GM12872 (cell line): Measurements from ENCODE around the gene R3HCC1L.

Source experiments
- TF ChIP-seq, protein P1 (sequence below): IDR thresholded peaks from 3 replicates; pipeline ENCODE4 v1.5.1; 2011; ENCODE audit warnings: low read depth, mild to moderate bottlenecking, low read length, moderate library complexity; ENCODE audit not compliant: insufficient read depth

Gene R3HCC1L

DNA sequence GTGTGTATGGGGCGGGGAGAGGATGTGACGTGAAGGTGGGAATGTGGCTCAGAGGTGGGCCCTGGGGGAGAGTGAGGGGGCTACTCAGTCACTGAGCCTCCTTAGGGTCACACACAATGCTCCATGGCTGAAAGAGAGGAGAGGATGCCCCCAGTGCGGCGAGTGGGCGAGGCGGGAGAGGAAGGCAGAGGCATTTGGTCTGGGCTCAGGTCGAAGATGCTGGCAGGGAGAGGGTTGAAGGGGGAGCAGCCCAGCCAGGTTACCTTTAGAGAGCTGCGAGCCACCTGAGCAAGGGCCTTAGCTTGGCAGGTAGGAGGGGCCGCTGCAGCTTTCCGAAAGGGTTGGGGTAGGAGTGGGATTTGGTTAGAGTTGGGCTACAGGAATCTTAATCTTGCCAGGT is 138.2 kb downstream of the R3HCC1L start:
- TF ChIP-seq, protein P1, sequence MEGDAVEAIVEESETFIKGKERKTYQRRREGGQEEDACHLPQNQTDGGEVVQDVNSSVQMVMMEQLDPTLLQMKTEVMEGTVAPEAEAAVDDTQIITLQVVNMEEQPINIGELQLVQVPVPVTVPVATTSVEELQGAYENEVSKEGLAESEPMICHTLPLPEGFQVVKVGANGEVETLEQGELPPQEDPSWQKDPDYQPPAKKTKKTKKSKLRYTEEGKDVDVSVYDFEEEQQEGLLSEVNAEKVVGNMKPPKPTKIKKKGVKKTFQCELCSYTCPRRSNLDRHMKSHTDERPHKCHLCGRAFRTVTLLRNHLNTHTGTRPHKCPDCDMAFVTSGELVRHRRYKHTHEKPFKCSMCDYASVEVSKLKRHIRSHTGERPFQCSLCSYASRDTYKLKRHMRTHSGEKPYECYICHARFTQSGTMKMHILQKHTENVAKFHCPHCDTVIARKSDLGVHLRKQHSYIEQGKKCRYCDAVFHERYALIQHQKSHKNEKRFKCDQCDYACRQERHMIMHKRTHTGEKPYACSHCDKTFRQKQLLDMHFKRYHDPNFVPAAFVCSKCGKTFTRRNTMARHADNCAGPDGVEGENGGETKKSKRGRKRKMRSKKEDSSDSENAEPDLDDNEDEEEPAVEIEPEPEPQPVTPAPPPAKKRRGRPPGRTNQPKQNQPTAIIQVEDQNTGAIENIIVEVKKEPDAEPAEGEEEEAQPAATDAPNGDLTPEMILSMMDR = no peak

DNA sequence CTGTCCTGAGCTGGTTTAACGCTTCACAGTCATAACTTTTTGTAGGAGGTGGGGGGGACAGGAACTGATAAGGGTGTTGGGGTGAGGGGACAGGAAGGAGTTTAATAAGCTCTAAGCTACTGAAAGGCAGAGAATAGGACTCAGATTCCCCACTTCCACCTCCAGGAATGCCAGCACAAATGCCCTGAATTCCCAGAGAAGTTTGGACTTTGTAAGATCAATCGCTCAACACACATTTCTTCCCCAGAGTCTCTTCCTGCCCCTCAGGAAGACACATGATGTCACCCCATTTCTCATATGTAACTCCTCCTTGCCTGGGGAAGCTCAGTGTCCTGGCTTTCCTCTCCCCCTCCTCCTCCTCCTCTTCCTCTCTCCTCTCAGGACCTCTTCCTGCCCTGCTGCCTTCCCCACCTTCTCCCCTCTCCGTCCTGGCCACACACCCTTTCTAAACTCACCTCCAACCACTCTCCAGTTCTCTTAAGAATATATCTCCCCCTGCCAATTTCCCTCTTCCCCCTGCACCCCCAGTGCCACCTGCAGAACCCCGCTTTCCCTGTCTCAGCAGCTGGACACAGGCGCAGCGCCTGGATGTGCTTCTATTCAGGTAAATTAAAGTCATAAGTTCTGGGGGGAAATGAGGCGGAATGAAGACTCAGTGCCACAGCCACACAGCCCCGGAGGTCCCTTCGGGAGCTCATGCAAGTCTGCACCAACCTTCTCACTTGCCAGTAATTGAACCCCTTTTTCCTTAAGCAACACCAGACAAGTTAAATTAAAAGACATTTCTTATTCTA is 138.8 kb downstream of the R3HCC1L start:
- TF ChIP-seq, protein P1 = no peak

DNA sequence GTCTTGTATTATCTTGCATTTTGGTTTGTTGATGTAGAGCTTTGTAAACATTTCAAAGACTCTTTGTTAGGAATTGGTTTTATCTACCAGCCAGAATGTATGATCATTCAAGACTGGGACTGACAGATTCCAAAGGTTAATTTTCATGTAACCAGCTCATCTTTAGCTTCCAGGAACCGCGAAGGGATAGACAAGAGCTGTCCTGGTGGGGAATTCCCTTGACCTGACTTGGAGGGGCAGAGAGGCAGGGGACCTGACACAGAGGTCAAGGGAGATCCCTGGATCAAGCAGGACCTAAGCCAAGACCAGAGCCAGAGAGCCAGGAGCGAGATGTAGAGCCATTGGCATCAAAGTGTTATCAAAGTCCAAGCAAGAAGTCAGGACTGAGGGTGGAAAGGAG is 140.1 kb downstream of the R3HCC1L start:
- TF ChIP-seq, protein P1 = no peak

DNA sequence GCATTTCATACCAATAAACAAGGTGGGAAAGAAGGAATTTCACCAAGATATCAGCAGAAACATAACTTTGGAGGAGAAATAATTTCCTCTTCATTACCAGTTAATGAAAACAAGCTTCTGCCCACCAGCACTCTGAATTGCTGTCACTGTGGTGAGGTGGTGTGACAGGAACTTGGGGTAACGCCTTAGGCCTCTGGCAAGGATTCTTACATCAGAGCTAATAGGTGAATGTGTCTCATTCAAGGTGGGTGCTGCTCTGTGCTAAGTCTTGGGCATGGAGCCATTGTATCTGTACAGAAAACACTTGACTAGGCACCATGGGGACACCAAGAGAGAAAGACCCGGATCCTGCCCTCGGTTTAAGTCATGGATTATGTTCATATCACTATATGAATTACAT is 141.9 kb downstream of the R3HCC1L start:
- TF ChIP-seq, protein P1 = no peak

DNA sequence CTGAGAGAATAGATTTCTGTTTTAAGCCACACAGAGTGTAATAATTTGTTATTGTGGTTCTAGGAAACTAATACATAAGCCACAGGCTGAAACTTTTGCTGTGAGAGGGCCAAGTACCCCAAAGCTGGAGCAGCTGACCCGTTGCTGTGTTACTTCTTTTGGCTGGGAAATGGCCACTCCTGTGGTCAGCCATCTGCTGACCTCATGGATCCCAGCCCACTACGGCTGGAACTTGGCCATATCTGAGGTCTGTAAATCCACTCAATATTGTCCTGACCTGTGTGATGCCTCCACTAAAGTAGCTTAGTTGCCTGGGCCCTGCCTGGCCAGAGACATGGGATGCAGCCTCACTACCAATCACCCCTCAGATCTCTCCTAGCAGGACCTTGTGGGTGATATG is 151.0 kb downstream of the R3HCC1L start:
- TF ChIP-seq, protein P1 = no peak

DNA sequence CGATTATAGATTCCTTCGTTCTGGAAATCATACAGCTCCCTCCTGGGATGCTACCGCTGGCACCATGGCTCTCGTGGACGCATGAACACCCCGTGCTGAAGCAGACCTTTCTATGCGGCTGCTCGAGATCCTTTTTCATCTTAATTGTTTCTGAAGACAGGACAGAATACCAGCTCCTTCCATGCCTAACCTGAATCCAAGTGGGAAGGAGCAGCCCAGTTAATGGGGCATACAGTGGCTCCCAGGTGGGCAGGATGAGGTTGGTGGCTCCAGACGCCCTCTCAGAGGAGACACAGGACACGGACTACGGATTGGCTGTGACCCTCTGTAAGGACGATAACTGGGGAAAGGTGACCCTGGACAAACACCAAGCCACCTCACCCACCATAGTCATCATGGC is 152.0 kb downstream of the R3HCC1L start:
- TF ChIP-seq, protein P1 = no peak

DNA sequence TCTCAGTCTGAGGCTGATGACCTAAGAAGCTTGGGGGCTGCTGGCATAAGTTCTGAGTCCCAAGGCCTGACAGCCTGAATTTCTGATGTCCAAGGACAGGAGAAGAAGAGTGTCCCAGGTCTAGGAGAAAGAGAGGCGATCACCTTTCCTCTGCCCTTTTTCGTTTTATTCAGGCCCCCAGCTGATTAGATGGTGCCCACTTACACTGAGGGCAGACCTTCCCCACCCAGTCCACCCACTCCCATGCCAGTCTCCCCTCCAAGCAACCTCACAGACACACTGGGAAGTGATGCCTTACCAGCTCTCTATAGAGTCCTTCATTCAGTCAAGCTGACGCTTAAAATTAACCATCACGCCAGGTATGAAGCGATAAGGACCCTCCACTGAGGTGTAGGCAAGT is 152.9 kb downstream of the R3HCC1L start:
- TF ChIP-seq, protein P1 = no peak
